Endothelial cell of umbilical vein (primary cell): ENCODE results near the gene ABCA10. TPM values are rescaled to one million over a fixed set of nuclear protein-coding genes. Genes with fewer than 3 reads are reported as not detected.

Source experiments
- BruUV-seq: library from RNA; stranded (reverse); fragments of 400-500 nt; replicated peaks from 2 replicates; lab custom pipeline; 2021; lab: Mats Ljungman, UMichigan
- CTCF ChIA-PET: fragments of 300-600, 350-600 bp; sonication (Branson Sonifier 250); formaldehyde crosslinking; loops from one replicate; lab custom pipeline; 2021; ENCODE audit warnings: antibody characterized with exemption, inconsistent platforms; lab: Charles Lee
- POLR2A ChIA-PET: fragments of 300-600, 350-600 bp; sonication (Branson Sonifier 250); formaldehyde crosslinking; loops from one replicate; lab custom pipeline; 2021; ENCODE audit warnings: antibody characterized with exemption, inconsistent platforms; lab: Charles Lee
- DNase-seq: peaks from one replicate; pipeline ENCODE4 v3.0.0-alpha.2; 2011; ENCODE audit warnings: low read depth, low spot score
- FAIRE-seq: peaks from 2 replicates; lab custom pipeline; 2011; peaks lifted over from hg19 to GRCh38; lab: Jason Lieb, UNC
- H2AFZ ChIP-seq: 2 replicates; pipeline ENCODE4 v1.6.0; 2012; ENCODE audit warnings: low read depth, low read length, control low read depth, inconsistent platforms
- H3K27ac ChIP-seq: 2 replicates; pipeline ENCODE4 v1.5.1; 2011; ENCODE audit warnings: low read depth, mild to moderate bottlenecking, control low read depth, low read length, moderate library complexity; ENCODE audit not compliant: insufficient read depth
- H3K27me3 ChIP-seq, 2 experiments: 2 replicates each; pipeline versions ENCODE4 v1.6.0 to v1.6.1; 2011; ENCODE audit warnings: low read length in 2 of 2, mixed read lengths in 1 of 2; ENCODE audit not compliant: control insufficient read depth in 2 of 2, insufficient read depth in 2 of 2
- H3K36me3 ChIP-seq, 2 experiments: 2 replicates in 1 of 2; 3 replicates in 1 of 2; pipeline ENCODE4 v1.5.1; 2011; ENCODE audit warnings: low read length in 2 of 2, mild to moderate bottlenecking in 1 of 2, moderate library complexity in 1 of 2; ENCODE audit not compliant: control insufficient read depth in 2 of 2, insufficient read depth in 2 of 2; ENCODE audit errors: extremely low read depth in 1 of 2
- H3K4me1 ChIP-seq: 3 replicates; pipeline ENCODE4 v1.5.1; 2011; ENCODE audit warnings: mild to moderate bottlenecking, low read length; ENCODE audit not compliant: control insufficient read depth, insufficient read depth; ENCODE audit errors: extremely low read depth
- H3K4me2 ChIP-seq: 2 replicates; pipeline ENCODE4 v1.6.1; 2011; ENCODE audit warnings: low read length, control low read depth, mixed read lengths; ENCODE audit not compliant: insufficient read depth
- H3K4me3 ChIP-seq, 3 experiments: fragments of 200-600 bp in 1 of 3; sonication (generic), shearing (Covaris generic) in 1 of 3; replicated peaks in 1 of 3; 2 replicates each; pipeline ENCODE4 v1.5.1; 2011 to 2016; ENCODE audit warnings: control low read depth in 3 of 3, low read length in 3 of 3, mild to moderate bottlenecking in 2 of 3, inconsistent platforms in 1 of 3, low read depth in 1 of 3, moderate library complexity in 1 of 3; ENCODE audit not compliant: insufficient read depth in 1 of 3
- H3K79me2 ChIP-seq: 2 replicates; pipeline ENCODE4 v1.6.0; 2012; ENCODE audit warnings: low read length, inconsistent platforms; ENCODE audit not compliant: control insufficient read depth, insufficient read depth
- H3K9ac ChIP-seq: replicated peaks from 2 replicates; pipeline ENCODE3; 2011; ENCODE audit warnings: low read length, control low read depth; ENCODE audit not compliant: insufficient read depth; ENCODE audit errors: extremely low read depth
- H3K9me1 ChIP-seq: replicated peaks from 3 replicates; pipeline ENCODE4 v1.6.0; 2011; ENCODE audit warnings: mild to moderate bottlenecking, low read length; ENCODE audit not compliant: control insufficient read depth, insufficient read depth; ENCODE audit errors: extremely low read depth
- H3K9me3 ChIP-seq: replicated peaks from 2 replicates; pipeline ENCODE4 v1.5.1; 2012; ENCODE audit warnings: low read length, inconsistent platforms; ENCODE audit not compliant: control insufficient read depth, insufficient read depth
- H4K20me1 ChIP-seq: replicated peaks from 2 replicates; pipeline ENCODE3; 2011; ENCODE audit warnings: mild to moderate bottlenecking, low read length; ENCODE audit not compliant: control insufficient read depth, insufficient read depth; ENCODE audit errors: extremely low read depth
- CTCF ChIP-seq, 2 donors: IDR thresholded peaks; 1 replicate in 1 of 2; 2 replicates in 1 of 2; pipeline ENCODE4 v1.5.1; 2011; ENCODE audit warnings: low read length in 2 of 2, mild to moderate bottlenecking in 2 of 2, moderate library complexity in 2 of 2, control low read depth in 1 of 2, inconsistent platforms in 1 of 2, low read depth in 1 of 2; ENCODE audit not compliant: insufficient read depth in 1 of 2; ENCODE audit errors: extremely low read depth in 1 of 2
- EZH2 ChIP-seq: IDR thresholded peaks from 2 replicates; pipeline ENCODE4 v1.6.1; 2012; ENCODE audit warnings: borderline replicate concordance, low read depth, mild to moderate bottlenecking, moderate library complexity, low read length, inconsistent platforms; ENCODE audit not compliant: severe bottlenecking
- FOS ChIP-seq: IDR thresholded peaks from 2 replicates; pipeline ENCODE4 v1.6.1; 2011; ENCODE audit warnings: mild to moderate bottlenecking, low read length, moderate library complexity, borderline replicate concordance; ENCODE audit not compliant: insufficient read depth
- GATA2 ChIP-seq: IDR thresholded peaks from 2 replicates; pipeline ENCODE4 v1.7.0; 2011; ENCODE audit warnings: low read depth, mild to moderate bottlenecking, moderate library complexity, mixed read lengths, low read length; ENCODE audit not compliant: insufficient read length, insufficient read depth
- JUN ChIP-seq: IDR thresholded peaks from 2 replicates; pipeline ENCODE4 v1.6.1; 2011; ENCODE audit warnings: borderline replicate concordance, low read depth; ENCODE audit not compliant: insufficient read length, insufficient read depth
- MAX ChIP-seq: IDR thresholded peaks from 2 replicates; pipeline ENCODE4 v1.6.1; 2011; ENCODE audit not compliant: insufficient read depth, insufficient read length
- MYC ChIP-seq: IDR thresholded peaks from one replicate; pipeline ENCODE4 v1.6.1; 2011; ENCODE audit warnings: mild to moderate bottlenecking, low read depth, low read length
- POLR2A ChIP-seq: IDR thresholded peaks from 2 replicates; pipeline ENCODE4 v1.6.1; 2012; ENCODE audit warnings: low read depth, mild to moderate bottlenecking, control low read depth, low read length
- POLR2AphosphoS5 ChIP-seq: IDR thresholded peaks from 2 replicates; pipeline ENCODE4 v1.6.1; 2012; ENCODE audit warnings: low read depth, mild to moderate bottlenecking, control low read depth, low read length, moderate library complexity; ENCODE audit not compliant: insufficient read depth
- dilution Hi-C: fragments of 300-500 bp; cut with MboI; formaldehyde crosslinking; loops from one replicate; pipeline ENCODE4 v1.15.0; 2019; ENCODE audit warnings: low sequenced_read_pairs; ENCODE audit not compliant: extremely low pct_ligation_motif_present
- intact Hi-C: fragments of 100-400 bp; cut with micrococcal nuclease; formaldehyde crosslinking; loops from one replicate; pipeline ENCODE4 v1.10.0; 2022
- polyA plus RNA-seq, 4 experiments: library from polyadenylated mRNA; depleted of rRNA in 3 of 4; stranded (reverse) in 3 of 4; unstranded in 1 of 4; fragments of >200 nt; gene quantifications; 2 replicates each; pipeline versions ENCODE4 v1.2.1 to v1.2.3, GENCODE V29; 2011 to 2012; ENCODE audit warnings: missing spikeins in 1 of 4
- total RNA-seq: library from RNA; stranded (reverse); gene quantifications from 2 replicates; pipeline ENCODE4 v1.2.3, GENCODE V29; 2021

Gene ABCA10
- total and polyA plus RNA-seq, 2 donors (not counting 3 experiments of a cell fraction or from before 2014, with no cell fraction given): 0.22 to 2.1 TPM

- DNase-seq: no peak
- Histone ChIP-seq H3K4me1 (peaks cover 18% of the 10 kb centered on the region), H3K27ac (no peak overlapping the region), H3K4me2 (no peak overlapping the region), H3K4me3 (no peak overlapping the region), H3K9ac (no peak overlapping the region), H3K79me2 (no peaks in the 10 kb centered on the region), H3K9me1 (no peaks in the 10 kb centered on the region), H2AFZ (peak overlapping the region; percentile 51), H3K9me3 (no peaks in the 10 kb centered on the region), H3K36me3 (no peaks in the 10 kb centered on the region), H4K20me1 (no peaks in the 10 kb centered on the region), H3K27me3 (no peaks in the 10 kb centered on the region)
- TF ChIP-seq MYC (no peak), MAX (no peak), GATA2 (no peak), FOS (no peak), POLR2A (no peak), POLR2AphosphoS5 (no peak), EZH2 (no peak), JUN (no peak), CTCF (IDR thresholded peaks at IDR 0.05; ENCODE audit: extremely low read depth in 1 of 2, insufficient read depth in 1 of 2, low read depth in 1 of 2, low read length in 2 of 2) (no peak)
- intact Hi-C loops (no loop called here), dilution Hi-C loops (no loop called here)
- no peak for FAIRE-seq
- ChIA-PET POLR2A (no interaction called here), CTCF (interaction anchor here (0.5 to 3.4 kb wide), 2 partner anchors 16 to 350 kb away, joined by 3 to 10 read pairs; no protein-coding TSS in a partner anchor)
- no TSS peak for BruUV-seq
Observed at GRCh38 chr17:69143683-69144231, 84.9 kb downstream of the ABCA10 start.
